AG09309 (cell line): ENCODE results near the gene RAD51B.

Experiments used
- DNase-seq: peaks from one replicate; pipeline ENCODE4 v3.0.0-alpha.2; 2010; ENCODE audit warnings: low read depth
- H3K4me3 ChIP-seq: 2 replicates; pipeline ENCODE4 v1.5.1; 2011; ENCODE audit warnings: mild to moderate bottlenecking, low read depth, low read length, moderate library complexity; ENCODE audit not compliant: control insufficient read depth
- CTCF ChIP-seq: IDR thresholded peaks from 2 replicates; pipeline ENCODE4 v1.5.1; 2011; ENCODE audit warnings: mild to moderate bottlenecking, low read depth, low read length, inconsistent platforms; ENCODE audit not compliant: insufficient read depth, control insufficient read depth; ENCODE audit errors: missing control alignments

RAD51B gene

GRCh38 chr14:68466491-68466977 lies 647.0 kb downstream of the RAD51B start:
- DNase-seq = peak; percentile 72

GRCh38 chr14:68467425-68467824 lies 647.8 kb downstream of the RAD51B start:
- TF ChIP-seq CTCF = no peak
- H3K4me3 ChIP-seq = no peak overlapping the region
- DNase-seq = no peak

More at GRCh38 chr14:68466491-68466977, 647.0 kb downstream of the RAD51B start:
- no peak overlapping the region for H3K4me3 ChIP-seq
- TF ChIP-seq CTCF = no peak

- TF ChIP-seq CTCF = no peak
- no peak overlapping the region for H3K4me3 ChIP-seq
- no peak for DNase-seq
These were observed 649.0 kb downstream of the RAD51B start for GRCh38 chr14:68468437-68469207.

GRCh38 chr14:68469208-68469713 lies 649.7 kb downstream of the RAD51B start:
- DNase-seq = no peak
- TF ChIP-seq CTCF = no peak
- H3K4me3 ChIP-seq = no peak overlapping the region

- no peak for DNase-seq
- no peak for TF ChIP-seq CTCF
- H3K4me3 ChIP-seq = no peak overlapping the region
These were observed 650.8 kb downstream of the RAD51B start for GRCh38 chr14:68470361-68470760.

- H3K4me3 ChIP-seq = no peak overlapping the region
- no peak for TF ChIP-seq CTCF
- DNase-seq = no peak
These were observed 651.7 kb downstream of the RAD51B start for GRCh38 chr14:68471029-68471963.
